ENCODE measurements around the gene MYOM1.

- TF ChIP-seq CTCF (IDR thresholded peaks at IDR 0.05) (no peak), POLR2AphosphoS5 (IDR thresholded peaks at IDR 0.05; ENCODE audit: low read depth, low read length) (no peak), TCF7L2 (IDR thresholded peaks at IDR 0.05; ENCODE audit: low read depth, low read length) (no peak), SIN3A (IDR thresholded peaks at IDR 0.05; ENCODE audit: borderline replicate concordance, insufficient read depth, low read depth, low read length) (no peak)
- TF ChIP-seq, protein P1, sequence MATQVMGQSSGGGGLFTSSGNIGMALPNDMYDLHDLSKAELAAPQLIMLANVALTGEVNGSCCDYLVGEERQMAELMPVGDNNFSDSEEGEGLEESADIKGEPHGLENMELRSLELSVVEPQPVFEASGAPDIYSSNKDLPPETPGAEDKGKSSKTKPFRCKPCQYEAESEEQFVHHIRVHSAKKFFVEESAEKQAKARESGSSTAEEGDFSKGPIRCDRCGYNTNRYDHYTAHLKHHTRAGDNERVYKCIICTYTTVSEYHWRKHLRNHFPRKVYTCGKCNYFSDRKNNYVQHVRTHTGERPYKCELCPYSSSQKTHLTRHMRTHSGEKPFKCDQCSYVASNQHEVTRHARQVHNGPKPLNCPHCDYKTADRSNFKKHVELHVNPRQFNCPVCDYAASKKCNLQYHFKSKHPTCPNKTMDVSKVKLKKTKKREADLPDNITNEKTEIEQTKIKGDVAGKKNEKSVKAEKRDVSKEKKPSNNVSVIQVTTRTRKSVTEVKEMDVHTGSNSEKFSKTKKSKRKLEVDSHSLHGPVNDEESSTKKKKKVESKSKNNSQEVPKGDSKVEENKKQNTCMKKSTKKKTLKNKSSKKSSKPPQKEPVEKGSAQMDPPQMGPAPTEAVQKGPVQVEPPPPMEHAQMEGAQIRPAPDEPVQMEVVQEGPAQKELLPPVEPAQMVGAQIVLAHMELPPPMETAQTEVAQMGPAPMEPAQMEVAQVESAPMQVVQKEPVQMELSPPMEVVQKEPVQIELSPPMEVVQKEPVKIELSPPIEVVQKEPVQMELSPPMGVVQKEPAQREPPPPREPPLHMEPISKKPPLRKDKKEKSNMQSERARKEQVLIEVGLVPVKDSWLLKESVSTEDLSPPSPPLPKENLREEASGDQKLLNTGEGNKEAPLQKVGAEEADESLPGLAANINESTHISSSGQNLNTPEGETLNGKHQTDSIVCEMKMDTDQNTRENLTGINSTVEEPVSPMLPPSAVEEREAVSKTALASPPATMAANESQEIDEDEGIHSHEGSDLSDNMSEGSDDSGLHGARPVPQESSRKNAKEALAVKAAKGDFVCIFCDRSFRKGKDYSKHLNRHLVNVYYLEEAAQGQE (IDR thresholded peaks at IDR 0.05; ENCODE audit: insufficient read depth in 1 of 2, low read depth in 2 of 2, low read length in 1 of 2): no peak
These were observed 140.1 kb downstream of the MYOM1 start for GRCh38 chr18:3079653-3080052.
